PC-9 (cell line): ENCODE measurements around the gene LYZL2.

ENCODE experiments used
- CTCF ChIP-seq: fragments of 200-600 bp; sonication (generic); conservative IDR thresholded peaks from 2 replicates; pipeline ENCODE4 v1.6.1; 2017; ENCODE audit warnings: mixed run types, antibody characterized with exemption, mild to moderate bottlenecking, moderate library complexity
- EZH2 ChIP-seq: fragments of 200-600 bp; sonication (generic); IDR thresholded peaks from 2 replicates; pipeline ENCODE4 v1.8.0; 2017; ENCODE audit warnings: antibody characterized with exemption, low read depth

- TF ChIP-seq CTCF (no peak), EZH2 (no peak)
Observed at GRCh38 chr10:30600005-30600404, 29.5 kb downstream of the LYZL2 start.
